GOT3 (cell line): ENCODE results near the gene SCN3A.

ENCODE experiments used
- DNase-seq: peaks from one replicate; lab custom pipeline; 2025; ENCODE audit warnings: mixed read lengths; lab: John Stamatoyannopoulos, UW

SCN3A gene

DNA sequence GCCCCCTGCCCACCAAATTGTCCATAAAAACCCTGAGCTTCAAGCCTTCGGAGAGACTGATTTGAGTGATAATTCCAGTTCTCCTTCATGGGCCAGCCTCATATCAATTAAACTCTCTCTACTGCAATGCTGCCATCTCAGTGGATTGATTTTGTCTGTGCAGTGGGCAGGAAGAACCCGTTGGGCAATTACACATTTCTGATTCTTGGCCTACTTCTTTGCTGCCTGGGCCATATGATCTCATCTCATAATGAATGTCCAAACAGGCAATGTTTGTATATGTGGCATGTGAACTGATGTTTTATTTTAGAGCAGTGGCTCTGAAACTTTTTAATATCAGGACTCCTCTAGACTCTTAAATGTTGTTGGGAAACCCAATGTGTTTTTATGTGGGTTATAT, 147.3 kb downstream of the SCN3A start:
- DNase-seq = no peak

DNA sequence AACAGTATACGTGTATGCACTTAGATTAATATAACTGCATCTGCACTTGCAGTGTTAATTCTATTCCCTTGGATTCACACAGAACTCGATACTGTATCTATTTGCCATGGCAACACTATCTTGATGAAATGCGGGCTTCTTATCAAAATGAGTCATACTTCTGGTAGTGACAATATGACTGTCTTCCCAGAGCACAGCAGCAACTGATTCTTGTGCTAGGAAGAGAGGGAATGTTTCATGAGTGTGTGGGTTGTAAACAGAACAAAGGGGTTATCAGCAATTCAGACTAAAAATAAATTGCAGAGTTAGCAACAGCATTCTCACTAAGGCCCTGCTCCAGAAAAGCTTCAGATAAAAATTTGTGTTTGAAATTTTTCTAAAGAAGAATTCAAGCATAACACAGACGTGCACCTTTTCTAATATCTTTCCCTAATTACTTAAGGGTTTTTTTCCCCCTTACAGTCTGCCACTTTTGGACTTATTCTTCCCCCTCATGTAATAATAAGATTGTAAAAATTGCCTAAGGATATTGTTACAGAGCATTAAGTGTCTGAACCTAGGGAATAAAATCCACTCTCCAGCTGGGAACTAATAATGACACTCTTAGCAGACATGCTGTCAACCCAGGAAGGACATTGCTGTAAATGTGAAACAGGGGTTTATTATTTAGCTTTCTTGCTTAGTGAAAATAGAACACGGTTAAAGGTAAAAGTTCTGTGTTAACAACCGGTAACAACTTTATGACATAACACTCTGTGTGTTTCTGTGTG, 148.6 kb downstream of the SCN3A start:
- DNase-seq = no peak

DNA sequence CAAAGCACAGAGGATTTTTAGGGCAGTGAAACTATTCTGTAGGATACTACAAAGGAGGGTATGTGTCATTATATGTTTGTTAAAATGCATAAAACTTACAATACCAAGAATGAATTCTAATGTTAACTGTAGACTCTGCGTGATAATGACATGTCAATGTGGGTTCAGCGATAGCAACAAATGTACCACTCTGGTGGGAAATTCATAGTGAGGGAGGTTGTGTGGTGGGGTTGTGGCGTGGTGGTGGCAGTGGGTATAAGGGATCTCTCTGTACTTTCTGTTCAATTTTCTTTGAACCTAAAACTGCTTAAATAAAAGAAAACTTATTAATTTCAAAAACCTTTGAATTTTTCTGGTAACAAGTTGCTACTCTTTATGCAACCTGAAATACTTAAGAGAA, 149.2 kb downstream of the SCN3A start:
- no peak for DNase-seq

DNA sequence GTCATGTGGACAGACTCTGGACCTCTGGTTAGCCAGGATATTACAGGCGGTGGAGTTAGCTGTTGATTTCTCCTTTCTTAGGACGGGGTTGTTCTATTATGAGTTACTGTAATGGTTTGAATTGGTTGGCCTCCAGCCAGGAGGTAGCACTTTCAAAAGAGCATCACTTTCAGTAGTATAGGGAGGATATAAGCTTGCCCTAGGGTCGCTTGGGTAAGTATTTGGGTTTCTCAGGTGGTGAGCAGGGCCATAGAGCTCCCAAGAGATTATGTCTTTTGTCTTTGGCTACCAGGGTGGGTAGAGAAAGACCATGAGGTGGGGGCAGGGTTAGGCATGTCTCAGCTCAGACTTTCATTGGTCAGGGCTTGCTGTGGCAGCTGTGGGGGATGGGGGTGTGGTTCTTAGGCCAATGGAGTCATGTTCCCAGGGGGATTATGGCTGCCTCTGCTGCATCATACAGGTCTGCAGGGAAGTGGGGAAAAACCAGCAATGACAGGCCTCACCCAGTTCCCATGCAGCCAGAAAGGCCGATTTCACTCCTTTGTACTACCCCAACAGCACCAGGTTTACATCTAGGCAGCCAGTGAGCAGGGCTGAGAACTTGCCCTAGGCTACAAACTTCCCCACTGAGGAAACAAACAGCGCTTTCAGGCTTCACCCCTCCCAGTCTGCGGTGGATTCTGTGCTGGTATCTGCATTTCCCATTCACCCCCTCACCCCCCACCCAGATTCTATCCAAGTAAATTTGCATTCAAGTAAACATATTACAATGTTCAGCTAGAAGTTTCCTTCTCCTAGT, 159.1 kb downstream of the SCN3A start:
- DNase-seq = no peak
